Activated CD4-positive, alpha-beta memory T cell treated with anti-CD3 and anti-CD28 coated beads, Interleukin-2, amount 10 ng/mL, durations not matched to agents 7 days and 5 days (primary cell): ENCODE measurements around the gene OSBPL8. TPM values are rescaled to one million over a fixed set of nuclear protein-coding genes. Genes with fewer than 3 reads are reported as not detected.
"Not testable (repeated sequence)": the region's sequence is repeated elsewhere in the genome, so short reads cannot be mapped to it uniquely, and the experiment has no call there.

Source experiments
- CTCF ChIA-PET: fragments of 350-600 bp; sonication (Branson Sonifier 250); formaldehyde crosslinking; loops from one replicate; lab custom pipeline; 2021; ENCODE audit warnings: antibody characterized with exemption, inconsistent platforms; lab: Charles Lee
- POLR2A ChIA-PET: fragments of 350-600 bp; sonication (Branson Sonifier 250); formaldehyde crosslinking; loops from one replicate; lab custom pipeline; 2021; ENCODE audit warnings: antibody characterized with exemption; lab: Charles Lee
- DNase-seq: peaks from one replicate; pipeline ENCODE4 v3.0.0-alpha.2; 2020
- H3K27ac Mint-ChIP-seq: one replicate; pipeline ENCODE4 v1.8.0; 2021; ENCODE audit warnings: mild to moderate bottlenecking, mixed read lengths
- H3K27me3 Mint-ChIP-seq: one replicate; pipeline ENCODE4 v1.8.0; 2021; ENCODE audit warnings: mixed read lengths
- H3K36me3 Mint-ChIP-seq: one replicate; pipeline ENCODE4 v1.8.0; 2021; ENCODE audit warnings: low read depth, mixed read lengths
- H3K4me1 Mint-ChIP-seq: one replicate; pipeline ENCODE4 v1.8.0; 2021; ENCODE audit warnings: mixed read lengths
- H3K4me3 Mint-ChIP-seq: one replicate; pipeline ENCODE4 v1.8.0; 2021; ENCODE audit warnings: mild to moderate bottlenecking, mixed read lengths
- H3K9me3 Mint-ChIP-seq: one replicate; pipeline ENCODE4 v1.8.0; 2021; ENCODE audit warnings: mixed read lengths
- total RNA-seq, 2 experiments: library from RNA; stranded (reverse); gene quantifications; one replicate each; pipeline ENCODE4 v1.2.3, GENCODE V29; 2021

Gene OSBPL8
- total RNA-seq, 2 experiments from 2014 or later, result 113 to 121 TPM

DNA sequence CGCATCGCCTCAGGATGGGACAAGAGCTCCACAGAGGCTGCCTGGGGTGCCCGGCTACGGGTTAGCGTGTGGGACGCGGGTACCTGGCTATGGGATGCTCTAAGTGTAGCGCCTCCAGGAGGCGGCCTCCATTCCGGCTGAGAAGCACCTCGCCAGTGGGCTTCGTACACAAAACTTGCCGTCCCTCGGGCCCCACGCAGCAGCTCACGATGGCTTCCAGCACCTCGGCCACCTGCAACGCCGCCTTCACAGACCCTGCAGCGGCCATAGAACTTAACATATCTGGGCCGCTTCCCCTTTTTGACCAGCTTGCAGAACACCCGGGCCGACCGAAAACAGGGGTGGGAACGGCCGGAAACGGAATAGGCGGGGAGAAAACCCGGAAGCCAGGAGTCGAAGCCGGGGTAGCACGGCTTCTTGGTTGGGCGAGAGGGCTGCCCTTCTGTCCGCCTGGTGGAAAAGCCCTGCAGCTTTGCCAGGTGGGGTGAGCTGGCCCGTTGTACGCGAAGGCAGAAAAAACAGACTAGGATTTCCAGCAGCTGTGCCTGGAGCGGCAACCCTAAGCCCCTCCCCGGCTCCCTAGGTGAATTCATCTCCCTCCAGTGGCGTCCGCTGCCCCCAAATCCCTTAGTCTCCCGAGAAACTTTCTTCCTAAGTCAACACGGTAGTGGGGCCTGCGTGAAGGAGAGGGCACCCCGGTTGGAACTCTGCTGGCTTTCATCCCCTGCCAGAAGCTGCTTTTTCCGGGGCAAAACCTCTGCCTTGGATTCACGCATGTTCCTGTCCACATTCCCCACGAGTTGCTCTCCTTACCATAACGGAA, 211.3 kb downstream of the OSBPL8 start, which contains the start of gene BBS10:
TSS of gene BBS10 (minus strand) at position 337 of the 823 bp plus-strand sequence. CDS start at position 280, 57 bp downstream.
- Mint-ChIP-seq H3K27me3 (no peaks in the 10 kb centered on the region), H3K4me1 (peaks cover 25% of the 10 kb centered on the region), H3K36me3 (peaks cover 9% of the 10 kb centered on the region), H3K9me3 (no peaks in the 10 kb centered on the region), H3K4me3 (peak within 1 kb of the TSS; percentile 96), H3K27ac (peak within 1 kb of the TSS; percentile 82)
- DNase-seq, result peak; percentile 89
- CTCF ChIA-PET, result interaction anchor here (0.9 to 3.1 kb wide), 15 partner anchors 9 to 863 kb away, joined by 3 to 15 read pairs (median 5); no protein-coding TSS in a partner anchor
- POLR2A ChIA-PET, result interaction anchor here (0.7 to 2.2 kb wide), 15 partner anchors 10 to 837 kb away, joined by 3 to 15 read pairs (median 3); partner anchors contain the start of genes KRR1, NAP1L1, OSBPL8 and PHLDA1

DNA sequence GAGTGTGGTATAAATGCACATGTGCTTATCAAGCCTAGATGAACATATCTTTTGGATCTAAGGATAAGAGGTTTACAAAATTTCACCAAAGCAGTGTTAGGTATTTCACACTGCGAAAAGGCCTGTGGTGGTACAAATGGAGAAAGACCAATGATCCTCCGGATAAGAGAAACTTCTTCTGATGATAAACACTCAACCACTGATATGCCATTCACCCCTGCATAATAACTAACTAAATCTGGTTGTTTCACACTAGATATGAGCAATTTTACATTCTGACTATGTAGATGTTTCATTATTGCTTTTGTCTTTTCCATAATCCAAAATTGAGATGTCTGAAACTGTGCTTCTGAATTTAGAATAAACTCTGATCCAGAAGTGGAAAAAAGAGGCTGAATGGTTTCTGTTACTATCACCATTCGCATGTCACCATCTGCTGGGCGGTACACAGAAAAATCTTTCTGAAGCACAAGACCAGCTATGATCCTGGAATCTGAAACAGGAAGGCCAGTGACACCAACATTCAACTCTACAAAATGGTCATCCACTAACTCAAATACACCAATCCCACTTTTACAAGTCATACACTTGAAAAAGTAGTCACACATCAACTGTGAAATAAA, 212.7 kb downstream of the OSBPL8 start:
- H3K27me3 Mint-ChIP-seq, result no peaks in the 10 kb centered on the region
- H3K27ac Mint-ChIP-seq, result no peak overlapping the region
- CTCF ChIA-PET, result interaction anchor here (0.8 to 3.1 kb wide), 10 partner anchors 9 to 820 kb away, joined by 3 to 15 read pairs (median 5); no protein-coding TSS in a partner anchor
- POLR2A ChIA-PET, result no interaction called here
- H3K4me1 Mint-ChIP-seq, result peaks cover 25% of the 10 kb centered on the region
- H3K4me3 Mint-ChIP-seq, result peak overlapping the region; percentile 96
- peaks cover 9% of the 10 kb centered on the region for H3K36me3 Mint-ChIP-seq
- no peaks in the 10 kb centered on the region for H3K9me3 Mint-ChIP-seq
- DNase-seq, result no peak

DNA sequence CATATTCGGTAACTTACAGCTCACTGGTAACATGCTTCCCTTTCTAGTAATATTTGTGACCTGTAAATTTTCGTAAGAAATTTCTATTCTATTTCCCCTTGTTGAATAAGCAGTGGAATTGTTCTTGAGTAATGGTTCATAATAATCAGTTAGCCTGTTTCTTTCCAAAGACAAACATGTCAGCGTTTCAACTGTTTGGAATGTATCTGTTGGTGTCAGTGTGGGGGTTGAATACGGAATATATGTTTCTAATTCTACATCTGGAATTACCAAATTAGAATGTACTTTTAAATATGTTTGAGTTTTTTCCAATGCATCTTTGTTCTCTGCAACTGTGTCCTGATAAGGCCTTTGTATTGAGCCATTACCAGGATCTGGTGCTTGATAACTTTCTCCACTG, 213.3 kb downstream of the OSBPL8 start:
- Mint-ChIP-seq H3K4me3 (no peak overlapping the region), H3K9me3 (no peaks in the 10 kb centered on the region), H3K36me3 (peaks cover 9% of the 10 kb centered on the region), H3K4me1 (peaks cover 25% of the 10 kb centered on the region), H3K27ac (no peak overlapping the region), H3K27me3 (peaks cover 2% of the 10 kb centered on the region)
- CTCF ChIA-PET, result no interaction called here
- POLR2A ChIA-PET, result no interaction called here
- DNase-seq, result no peak

DNA sequence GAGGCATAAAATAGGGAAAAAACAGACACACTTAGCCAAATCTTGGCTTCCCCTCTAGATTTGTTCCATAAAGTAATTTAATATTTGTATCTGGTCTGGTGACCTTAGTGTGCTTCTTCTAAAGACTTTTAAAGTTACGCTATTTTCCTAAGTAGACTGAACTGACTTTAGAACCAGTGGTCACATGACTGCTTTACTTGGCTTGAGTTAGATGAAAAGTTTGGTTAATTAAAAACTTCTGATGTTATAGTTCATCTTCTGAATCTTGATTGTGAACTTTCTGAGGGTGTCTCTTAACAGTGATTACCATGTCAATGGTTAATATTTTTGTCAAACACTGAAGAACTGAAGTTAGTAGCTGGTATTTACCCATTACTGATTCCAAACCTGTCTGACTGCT, 214.0 kb downstream of the OSBPL8 start:
- peaks cover 25% of the 10 kb centered on the region for H3K4me1 Mint-ChIP-seq
- peaks cover 2% of the 10 kb centered on the region for H3K27me3 Mint-ChIP-seq
- ChIA-PET POLR2A (no interaction called here), CTCF (no interaction called here)
- peaks cover 2% of the 10 kb centered on the region for H3K36me3 Mint-ChIP-seq
- H3K4me3 Mint-ChIP-seq, result no peak overlapping the region
- no peak overlapping the region for H3K27ac Mint-ChIP-seq
- no peaks in the 10 kb centered on the region for H3K9me3 Mint-ChIP-seq
- DNase-seq, result no peak

DNA sequence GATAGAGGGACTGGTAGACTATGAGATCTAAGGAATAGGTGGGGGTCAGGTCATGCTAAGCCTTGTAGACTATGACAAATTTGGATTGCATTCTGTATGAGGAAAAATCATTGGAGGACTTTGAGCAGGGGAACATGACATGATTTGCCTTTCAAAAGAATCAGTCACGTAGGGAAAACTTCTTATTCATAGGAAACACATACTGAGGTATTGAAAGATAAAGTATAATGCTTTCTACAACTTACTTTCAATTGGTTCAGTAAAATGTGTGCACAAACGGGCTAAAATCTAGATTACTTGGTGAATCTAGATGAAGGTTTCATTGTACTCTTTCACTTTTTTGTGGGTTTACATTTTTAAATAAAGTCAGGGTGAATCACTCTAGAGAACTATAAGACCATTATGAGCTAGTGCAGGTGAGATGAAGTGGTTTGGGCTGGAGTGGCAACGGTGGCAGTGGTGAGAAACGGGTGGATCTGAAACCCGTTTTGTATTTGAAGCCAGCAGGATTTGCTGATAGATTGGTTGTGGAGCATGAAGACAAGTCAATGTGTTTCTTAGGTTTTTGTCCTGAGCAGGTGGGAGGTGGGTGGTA, 218.0 kb downstream of the OSBPL8 start:
- Mint-ChIP-seq H3K27ac (no peak overlapping the region), H3K9me3 (no peaks in the 10 kb centered on the region), H3K27me3 (peaks cover 7% of the 10 kb centered on the region), H3K36me3 (peaks cover 2% of the 10 kb centered on the region), H3K4me3 (no peak overlapping the region), H3K4me1 (peaks cover 4% of the 10 kb centered on the region)
- no peak for DNase-seq
- CTCF ChIA-PET, result no interaction called here
- POLR2A ChIA-PET, result no interaction called here

GRCh38 chr12:76340680-76341435, 218.7 kb downstream of the OSBPL8 start:
- no peak overlapping the region for H3K27ac Mint-ChIP-seq
- POLR2A ChIA-PET, result no interaction called here
- H3K4me1 Mint-ChIP-seq, result no peaks in the 10 kb centered on the region
- H3K36me3 Mint-ChIP-seq, result no peaks in the 10 kb centered on the region
- no peak for DNase-seq
- H3K27me3 Mint-ChIP-seq, result peaks cover 7% of the 10 kb centered on the region
- no peak overlapping the region for H3K4me3 Mint-ChIP-seq
- H3K9me3 Mint-ChIP-seq, result no peaks in the 10 kb centered on the region
- CTCF ChIA-PET, result interaction anchor here (0.6 kb wide), 1 partner anchor 282 kb away, joined by 3 read pairs; no protein-coding TSS in a partner anchor

- CTCF ChIA-PET, result interaction anchor here (1.7 kb wide), 1 partner anchor 10 kb away, joined by 5 read pairs; the partner anchor contains the start of gene BBS10
- no peak overlapping the region for H3K27ac Mint-ChIP-seq
- no peak overlapping the region for H3K4me3 Mint-ChIP-seq
- no peaks in the 10 kb centered on the region for H3K4me1 Mint-ChIP-seq
- no peaks in the 10 kb centered on the region for H3K9me3 Mint-ChIP-seq
- DNase-seq, result no peak
- H3K36me3 Mint-ChIP-seq, result no peaks in the 10 kb centered on the region
- H3K27me3 Mint-ChIP-seq, result peaks cover 11% of the 10 kb centered on the region
- POLR2A ChIA-PET, result interaction anchor here (1.0 kb wide), 1 partner anchor 11 kb away, joined by 4 read pairs; the partner anchor contains the start of gene BBS10
Observed at GRCh38 chr12:76337583-76337982, 222.0 kb downstream of the OSBPL8 start.

DNA sequence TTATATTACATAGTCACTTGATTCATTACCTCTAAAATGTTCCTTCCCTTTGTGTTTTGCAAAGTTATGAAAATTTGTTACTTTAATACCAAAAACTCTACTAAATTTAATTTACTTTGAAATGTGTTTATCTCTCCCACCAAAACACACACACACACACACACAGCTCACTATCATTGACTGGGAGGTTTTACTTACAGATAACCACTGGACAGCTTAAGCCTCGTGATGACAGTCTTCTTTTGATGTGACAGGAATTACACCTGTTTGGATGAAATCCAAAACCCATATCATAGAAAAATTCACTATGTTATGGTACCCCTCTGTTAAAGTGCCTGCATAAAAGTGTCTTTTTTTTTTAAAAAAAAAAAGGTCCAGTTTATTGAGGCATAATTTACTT, 227.0 kb downstream of the OSBPL8 start:
- Mint-ChIP-seq H3K4me3 (no peak overlapping the region), H3K9me3 (no peaks in the 10 kb centered on the region), H3K36me3 (no peaks in the 10 kb centered on the region), H3K27me3 (peaks cover 17% of the 10 kb centered on the region), H3K4me1 (no peaks in the 10 kb centered on the region), H3K27ac (no peak overlapping the region)
- DNase-seq, result no peak
- ChIA-PET CTCF (no interaction called here), POLR2A (no interaction called here)

GRCh38 chr12:76329606-76330005, 230.0 kb downstream of the OSBPL8 start:
- H3K27me3 Mint-ChIP-seq, result peaks cover 13% of the 10 kb centered on the region
- POLR2A ChIA-PET, result no interaction called here

GRCh38 chr12:76329159-76329558, 230.4 kb downstream of the OSBPL8 start:
- peaks cover 3% of the 10 kb centered on the region for H3K9me3 Mint-ChIP-seq

More at GRCh38 chr12:76329606-76330005, 230.0 kb downstream of the OSBPL8 start:
- CTCF ChIA-PET, result no interaction called here
- H3K4me1 Mint-ChIP-seq, result no peaks in the 10 kb centered on the region
- H3K9me3 Mint-ChIP-seq, result peaks cover 3% of the 10 kb centered on the region
- no peak overlapping the region for H3K4me3 Mint-ChIP-seq
- no peak overlapping the region for H3K27ac Mint-ChIP-seq
- H3K36me3 Mint-ChIP-seq, result no peaks in the 10 kb centered on the region
- DNase-seq, result no peak

GRCh38 chr12:76319595-76320319, 239.8 kb downstream of the OSBPL8 start:
- H3K4me1 Mint-ChIP-seq, POLR2A ChIA-PET, H3K27ac Mint-ChIP-seq, H3K36me3 Mint-ChIP-seq, H3K4me3 Mint-ChIP-seq, CTCF ChIA-PET, DNase-seq, H3K9me3 Mint-ChIP-seq: not testable (repeated sequence)
- peaks cover 11% of the 10 kb centered on the region for H3K27me3 Mint-ChIP-seq

More at GRCh38 chr12:76329159-76329558, 230.4 kb downstream of the OSBPL8 start:
- ChIA-PET CTCF (no interaction called here), POLR2A (no interaction called here)
- H3K4me1 Mint-ChIP-seq, result no peaks in the 10 kb centered on the region
- no peak for DNase-seq
- H3K27ac Mint-ChIP-seq, result no peak overlapping the region
- H3K4me3 Mint-ChIP-seq, result no peak overlapping the region
- H3K36me3 Mint-ChIP-seq, result no peaks in the 10 kb centered on the region
- peaks cover 13% of the 10 kb centered on the region for H3K27me3 Mint-ChIP-seq
